ENCODE data around the gene CHRM2.

Gene CHRM2

DNA sequence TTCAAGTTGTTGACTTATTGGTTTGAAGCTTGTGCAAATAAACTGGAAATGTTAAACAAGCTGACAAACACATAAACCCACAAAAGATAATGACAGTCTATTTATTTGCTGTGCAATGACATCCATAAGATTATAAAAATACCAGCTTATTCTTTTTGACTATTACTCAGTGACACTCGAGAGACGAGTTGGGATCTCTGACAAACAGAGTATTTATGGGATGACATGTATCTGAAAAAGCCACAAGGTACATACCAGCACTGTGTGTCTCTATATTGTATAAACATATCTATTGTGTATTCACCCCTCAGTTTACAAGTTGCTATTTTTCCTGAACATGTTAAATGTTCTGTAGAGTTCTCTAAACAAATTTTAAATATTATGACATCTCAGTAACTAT, 88.9 kb downstream of the CHRM2 start:
- DNase-seq (ENCODE audit: low spot score) = no peak

DNA sequence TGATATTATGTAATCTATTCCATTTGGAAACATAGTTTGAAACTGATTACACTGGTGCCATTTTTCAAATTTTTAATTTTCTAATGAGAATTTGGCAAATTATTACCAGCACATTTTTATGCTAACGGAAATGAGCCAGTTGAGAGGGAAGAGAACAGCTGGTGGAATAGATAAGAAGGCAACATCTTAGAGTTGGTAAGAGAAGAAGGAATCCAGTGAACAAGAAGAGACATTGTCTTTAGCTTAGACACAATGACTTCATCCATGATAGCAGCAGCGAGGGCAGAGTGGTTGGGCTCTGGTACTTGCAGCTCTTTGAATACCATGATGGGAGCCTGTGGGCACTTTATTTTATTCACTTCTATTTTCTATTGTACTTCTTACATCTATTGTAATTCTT, 89.6 kb downstream of the CHRM2 start:
- DNase-seq (ENCODE audit: low spot score) = no peak

DNA sequence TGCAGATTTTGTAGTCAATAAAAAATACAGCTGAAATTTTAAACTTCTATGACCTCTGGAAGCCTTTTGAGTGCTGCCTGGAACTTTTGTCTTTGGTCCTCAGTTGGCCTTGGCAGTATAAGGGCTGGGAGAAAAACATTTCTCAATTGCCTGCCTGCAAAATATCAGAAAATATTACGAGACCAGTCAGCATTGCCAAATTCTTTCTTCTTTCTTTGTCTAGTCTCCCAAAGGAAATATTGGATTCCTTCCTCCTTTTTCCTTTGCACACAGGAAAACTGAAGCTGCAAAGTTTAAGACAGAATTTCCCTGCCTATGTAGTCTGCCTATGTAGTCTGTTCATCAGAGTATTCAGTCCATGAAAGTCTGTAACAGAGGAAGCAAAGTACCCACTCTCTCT, 95.9 kb downstream of the CHRM2 start:
- no peak for DNase-seq (ENCODE audit: low spot score)

- DNase-seq (ENCODE audit: low spot score) = no peak
Measured at GRCh38 chr7:136966825-136967224, 98.4 kb downstream of the CHRM2 start.

- DNase-seq (ENCODE audit: low spot score) = no peak
Measured at GRCh38 chr7:136969761-136970160, 101.3 kb downstream of the CHRM2 start.

GRCh38 chr7:136971776-136972175, 103.3 kb downstream of the CHRM2 start:
- DNase-seq (ENCODE audit: low spot score) = no peak

GRCh38 chr7:136976504-136977251, 108.2 kb downstream of the CHRM2 start:
- DNase-seq (ENCODE audit: low spot score) = no peak

- DNase-seq (ENCODE audit: low spot score) = no peak
Measured at GRCh38 chr7:136993377-136993776, 124.9 kb downstream of the CHRM2 start.

- no peak for DNase-seq (ENCODE audit: low spot score)
Measured at GRCh38 chr7:136997735-136998134, 129.3 kb downstream of the CHRM2 start.

GRCh38 chr7:136998495-136998894, 130.0 kb downstream of the CHRM2 start:
- no peak for DNase-seq (ENCODE audit: low spot score)

DNA sequence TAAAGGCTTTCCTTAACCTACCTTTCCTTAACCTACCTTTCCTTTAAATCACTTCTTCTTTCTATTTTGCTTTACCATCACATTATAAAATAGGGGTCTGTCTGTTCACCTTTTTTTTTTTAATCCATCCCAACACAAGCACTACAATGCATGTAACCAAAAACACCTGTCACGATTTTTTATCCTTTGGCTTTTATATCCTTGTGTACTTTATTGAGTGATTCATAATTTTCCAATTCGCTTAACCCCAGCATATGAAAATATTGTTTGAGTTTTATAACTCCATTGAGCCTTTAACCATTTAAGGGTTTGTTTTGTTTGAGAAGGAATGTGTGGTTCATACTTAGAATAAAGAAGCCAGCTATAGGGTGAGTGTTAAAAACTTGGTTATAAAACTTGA, 132.2 kb downstream of the CHRM2 start:
- DNase-seq (ENCODE audit: low spot score) = no peak

DNA sequence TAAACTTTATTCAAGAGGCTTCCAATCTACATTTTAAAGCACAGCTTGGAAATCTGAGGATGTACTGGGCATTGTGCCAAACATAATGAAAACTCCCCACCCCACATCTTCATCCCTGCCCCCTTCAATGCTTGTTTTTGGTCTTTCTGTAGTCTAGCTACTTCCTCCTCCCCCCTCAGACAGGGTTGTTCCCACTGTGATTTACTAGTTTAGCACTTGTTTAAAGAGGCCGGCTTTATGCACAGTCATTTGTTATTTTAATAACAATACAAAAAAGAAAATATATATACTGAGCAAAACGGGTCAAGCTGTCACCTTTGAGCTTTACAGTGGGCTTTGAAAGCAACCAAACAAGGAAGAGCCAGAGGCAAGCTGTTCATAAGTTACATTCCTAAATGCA, 132.6 kb downstream of the CHRM2 start:
- no peak for DNase-seq (ENCODE audit: low spot score)

DNA sequence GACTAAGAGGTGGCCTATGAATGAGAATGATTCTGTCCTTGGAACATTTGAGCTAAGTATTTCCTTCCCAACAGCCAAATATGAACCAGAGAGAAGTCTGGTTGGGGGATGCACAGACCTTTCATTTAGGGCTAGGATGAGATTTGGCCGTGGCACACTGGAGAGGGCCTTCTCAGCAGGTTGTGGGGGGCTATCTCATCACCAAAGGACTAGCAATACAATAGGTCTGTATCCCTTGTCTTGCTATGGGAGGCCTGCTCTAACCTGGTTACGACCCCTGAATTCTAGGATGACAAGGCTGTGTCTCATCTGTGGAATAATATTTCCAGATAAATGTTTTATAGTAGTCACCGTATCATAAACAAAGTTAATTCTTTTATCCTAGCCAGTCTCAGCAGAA, 133.0 kb downstream of the CHRM2 start:
- DNase-seq (ENCODE audit: low spot score) = no peak

DNA sequence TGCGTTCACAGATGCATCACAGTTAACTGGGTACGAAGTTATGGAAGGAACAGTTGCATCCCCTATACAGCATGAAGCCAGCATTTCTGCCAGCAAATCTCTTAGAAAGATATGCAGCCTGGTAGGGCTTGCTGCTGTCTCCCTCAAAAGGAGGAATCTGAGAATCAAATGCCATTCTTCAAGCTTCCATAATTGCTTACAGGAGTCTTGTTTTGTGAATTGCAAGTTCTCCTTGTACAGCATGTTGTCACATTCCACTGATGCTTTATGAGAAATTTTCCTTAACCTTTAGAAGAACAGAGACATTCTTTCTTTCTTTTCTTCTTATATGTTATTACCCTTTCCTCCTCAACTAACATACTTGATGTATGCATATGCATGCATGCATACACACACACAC, 134.6 kb downstream of the CHRM2 start:
- DNase-seq (ENCODE audit: low spot score) = no peak

- DNase-seq (ENCODE audit: low spot score) = no peak
Measured at GRCh38 chr7:137003566-137003965, 135.1 kb downstream of the CHRM2 start.

DNA sequence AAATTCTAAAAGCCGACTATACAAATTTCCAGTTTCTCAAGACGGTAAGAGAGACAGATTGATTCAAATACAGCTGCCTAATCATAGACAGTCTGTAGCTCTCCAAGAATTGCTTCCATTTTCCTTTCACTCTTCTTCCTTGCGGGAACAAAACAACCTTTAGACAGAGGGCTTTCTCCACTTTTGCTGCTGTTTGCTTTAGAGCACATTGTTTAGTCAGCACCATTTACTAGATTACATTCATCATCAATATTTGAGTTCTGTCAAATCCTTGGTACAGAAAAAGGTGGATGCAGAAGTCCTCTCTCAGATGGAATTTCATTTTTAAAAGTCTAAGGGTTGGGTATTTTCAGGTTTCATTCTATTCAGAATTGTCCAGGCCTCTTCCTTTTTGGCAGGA, 137.4 kb downstream of the CHRM2 start:
- no peak for DNase-seq (ENCODE audit: low spot score)

DNA sequence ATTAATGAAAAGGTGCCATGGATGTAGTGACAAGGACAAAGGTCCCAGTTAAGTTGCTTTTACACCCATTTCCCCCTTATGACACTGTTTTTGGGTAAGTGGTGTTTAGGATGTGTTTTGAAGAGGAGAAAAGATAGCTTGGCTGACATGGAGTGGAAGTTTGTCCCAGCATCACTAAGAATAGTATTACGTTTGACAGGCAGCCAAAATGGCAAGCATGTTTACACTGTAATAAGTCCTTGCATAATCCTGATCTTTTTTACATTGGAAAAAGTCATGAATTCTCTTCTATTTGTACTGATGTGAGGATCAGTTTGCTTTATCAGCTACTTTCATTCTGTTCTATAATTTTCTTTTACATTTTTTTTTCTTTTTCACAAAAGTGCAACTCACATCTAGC, 137.8 kb downstream of the CHRM2 start:
- no peak for DNase-seq (ENCODE audit: low spot score)

DNA sequence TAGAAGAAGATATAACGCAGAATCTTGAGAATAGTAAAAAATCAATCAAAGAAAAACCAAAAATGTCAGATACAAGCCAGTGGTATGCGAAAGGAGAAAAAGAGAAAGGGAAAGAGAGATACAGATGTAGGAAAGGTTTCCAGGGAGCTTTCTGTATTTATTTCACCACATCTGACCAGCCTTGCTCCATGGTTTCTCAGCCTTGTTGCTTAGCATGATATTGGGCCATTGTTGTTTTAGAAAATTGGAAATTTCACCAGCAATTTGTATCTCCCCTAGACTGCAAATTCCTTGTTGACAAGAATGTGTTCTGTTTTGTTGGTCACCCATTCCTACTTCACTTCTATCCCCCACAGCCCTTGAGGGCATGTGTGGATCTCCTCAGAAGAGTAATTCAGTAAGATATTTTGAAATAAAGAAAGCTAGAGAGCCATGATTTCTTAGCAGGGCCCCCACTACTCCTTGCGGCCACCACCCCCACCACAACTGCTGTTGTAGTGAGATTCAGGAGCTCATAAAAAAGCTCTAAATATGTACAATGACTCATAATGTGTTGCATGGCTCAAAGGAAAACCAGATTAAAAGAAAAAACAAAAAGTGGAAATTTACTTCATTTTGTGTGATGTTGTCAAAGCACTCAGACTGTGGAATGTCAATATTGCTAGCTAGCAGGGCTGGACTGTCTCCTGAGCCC, 138.7 kb downstream of the CHRM2 start:
- DNase-seq (ENCODE audit: low spot score) = no peak

DNA sequence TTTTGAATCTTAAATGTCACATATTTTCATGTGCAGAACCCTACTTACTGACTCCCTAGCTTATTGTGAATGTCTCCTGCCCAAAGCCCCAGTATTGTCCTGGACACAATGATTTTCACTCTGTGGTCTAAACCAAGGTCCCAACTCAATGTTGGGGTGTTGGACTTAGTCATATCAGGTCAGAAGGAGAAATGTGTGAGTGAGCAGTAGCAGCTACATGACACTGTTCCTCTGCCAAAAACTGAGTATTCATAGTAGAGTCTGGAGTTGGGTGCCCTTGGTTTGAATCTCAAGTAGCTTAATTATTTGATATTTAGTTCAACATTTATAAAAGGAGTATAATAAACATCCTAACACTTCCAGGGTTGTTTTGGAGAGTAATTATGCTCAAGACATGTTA, 141.0 kb downstream of the CHRM2 start:
- no peak for DNase-seq (ENCODE audit: low spot score)

DNA sequence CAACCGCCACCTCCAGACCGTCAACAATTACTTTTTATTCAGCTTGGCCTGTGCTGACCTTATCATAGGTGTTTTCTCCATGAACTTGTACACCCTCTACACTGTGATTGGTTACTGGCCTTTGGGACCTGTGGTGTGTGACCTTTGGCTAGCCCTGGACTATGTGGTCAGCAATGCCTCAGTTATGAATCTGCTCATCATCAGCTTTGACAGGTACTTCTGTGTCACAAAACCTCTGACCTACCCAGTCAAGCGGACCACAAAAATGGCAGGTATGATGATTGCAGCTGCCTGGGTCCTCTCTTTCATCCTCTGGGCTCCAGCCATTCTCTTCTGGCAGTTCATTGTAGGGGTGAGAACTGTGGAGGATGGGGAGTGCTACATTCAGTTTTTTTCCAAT, 146.6 kb downstream of the CHRM2 start:
- DNase-seq (ENCODE audit: low spot score) = no peak

DNA sequence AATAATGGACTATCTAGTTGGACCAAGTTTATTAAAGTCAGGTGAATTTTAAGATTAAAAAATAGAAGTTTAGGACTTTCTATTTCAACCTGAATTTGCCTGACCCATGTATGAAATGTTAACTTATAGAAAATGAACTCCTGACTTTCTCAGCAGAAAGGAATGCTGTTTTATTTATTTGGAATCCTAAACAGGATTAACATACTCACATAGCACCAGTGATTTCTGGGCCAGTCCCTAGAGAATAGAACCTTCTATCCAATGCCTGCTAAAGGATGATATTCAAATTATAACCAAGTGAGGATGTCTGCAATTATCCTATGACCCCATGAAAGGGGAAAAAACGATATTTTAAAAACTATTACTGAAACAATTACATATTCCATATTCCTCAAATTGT, 148.8 kb downstream of the CHRM2 start:
- DNase-seq (ENCODE audit: low spot score) = no peak

- no peak for DNase-seq (ENCODE audit: low spot score)
Measured at GRCh38 chr7:137018468-137018867, 150.0 kb downstream of the CHRM2 start.

DNA sequence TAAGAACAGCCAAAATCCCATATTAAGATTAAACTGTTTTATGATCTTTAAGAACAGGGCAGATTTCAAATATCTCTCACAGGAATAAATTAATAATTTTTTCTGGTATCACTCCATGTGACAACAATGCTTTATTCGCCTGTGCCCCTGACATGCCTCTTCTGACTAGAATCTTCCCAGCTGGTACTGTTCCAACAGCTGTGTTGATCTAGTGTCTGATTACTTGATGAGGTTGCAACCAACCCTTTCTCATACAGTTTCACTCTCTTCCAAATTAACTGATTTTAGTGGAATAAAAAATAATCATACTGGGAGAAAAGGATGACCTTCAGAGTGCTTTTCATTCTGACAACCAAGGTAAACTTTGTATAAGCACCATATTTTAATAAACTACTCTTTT, 151.9 kb downstream of the CHRM2 start:
- DNase-seq (ENCODE audit: low spot score) = no peak
